ENCODE results near the gene TCP11L2. TPM values are rescaled to one million over a fixed set of nuclear protein-coding genes. Genes with fewer than 3 reads are reported as not detected.
A peak's percentile ranks its signal among the peaks of the same experiment; 100 is the strongest.

Gene TCP11L2
- total RNA-seq, 4 donors from 2014 or later, result 32.1 to 52.3 (median 39.5) TPM

- DNase-seq (ENCODE audit: extremely low spot score), result no peak
- H3K4me1 ChIP-seq, result peaks cover 28 to 52% (median 45%) of the 10 kb centered on the region in 4 donors
- no peaks in the 10 kb centered on the region for H3K27me3 ChIP-seq
- peaks cover 0 to 58% (median 20%) of the 10 kb centered on the region in 4 donors for H3K36me3 ChIP-seq
- H3K9me3 ChIP-seq, result no peaks in the 10 kb centered on the region
- intact Hi-C loops (cut with DNase I), result loop anchor here (5.0 kb wide), 2 partner anchors 34 to 114 kb away; no protein-coding TSS in a partner anchor
- WGBS, result 77% methylated on average over 2 of the region's 2 CpGs
- TF ChIP-seq CTCF (IDR thresholded peaks at IDR 0.05) (no peak), POLR2AphosphoS5 (IDR thresholded peaks at IDR 0.05) (no peak), EP300 (IDR thresholded peaks at IDR 0.05) (no peak), POLR2A (IDR thresholded peaks at IDR 0.05; ENCODE audit: low read depth) (no peak)
- no peak overlapping the region for H3K4me3 ChIP-seq
- peak overlapping the region; percentile 55 to 76 (median 70) for H3K27ac ChIP-seq (replicated peaks in 1 of 4)
Observed at GRCh38 chr12:106341086-106341877, 38.7 kb downstream of the TCP11L2 start.

GRCh38 chr12:106342397-106343213 is 40.1 kb downstream of the TCP11L2 start:
- DNase-seq (ENCODE audit: extremely low spot score), result no peak
- peaks cover 28 to 42% (median 39%) of the 10 kb centered on the region in 4 donors for H3K4me1 ChIP-seq
- H3K9me3 ChIP-seq, result no peaks in the 10 kb centered on the region
- H3K36me3 ChIP-seq, result peaks cover 10 to 55% (median 23%) of the 10 kb centered on the region in 4 donors
- no peaks in the 10 kb centered on the region for H3K27me3 ChIP-seq
- peak overlapping the region; percentile 61 to 76 (median 70) for H3K27ac ChIP-seq (replicated peaks in 1 of 4)
- intact Hi-C loops (cut with DNase I), result loop anchor here (5.0 kb wide), 2 partner anchors 35 to 115 kb away; no protein-coding TSS in a partner anchor
- WGBS, result 32% methylated on average over 9 of the region's 9 CpGs
- TF ChIP-seq CTCF (IDR thresholded peaks at IDR 0.05) (no peak), POLR2A (IDR thresholded peaks at IDR 0.05; ENCODE audit: low read depth) (no peak), POLR2AphosphoS5 (IDR thresholded peaks at IDR 0.05) (peak; percentile 44 to 46), EP300 (IDR thresholded peaks at IDR 0.05) (no peak)
- H3K4me3 ChIP-seq, result peak overlapping the region; percentile 15 to 31 (median 22)

GRCh38 chr12:106343214-106343528 is 40.6 kb downstream of the TCP11L2 start:
- no peaks in the 10 kb centered on the region for H3K27me3 ChIP-seq
- peak overlapping the region; percentile 61 to 76 (median 70) for H3K27ac ChIP-seq (replicated peaks in 1 of 4)
- intact Hi-C loops (cut with DNase I), result loop anchor here (5.0 kb wide), 2 partner anchors 36 to 116 kb away; no protein-coding TSS in a partner anchor
- H3K9me3 ChIP-seq, result no peaks in the 10 kb centered on the region
- DNase-seq (ENCODE audit: extremely low spot score), result no peak
- TF ChIP-seq EP300 (IDR thresholded peaks at IDR 0.05), result no peak
- no peak for TF ChIP-seq POLR2A (IDR thresholded peaks at IDR 0.05; ENCODE audit: low read depth)
- no peak for TF ChIP-seq POLR2AphosphoS5 (IDR thresholded peaks at IDR 0.05)
- TF ChIP-seq CTCF (IDR thresholded peaks at IDR 0.05), result no peak
- peaks cover 10 to 57% (median 23%) of the 10 kb centered on the region in 4 donors for H3K36me3 ChIP-seq
- 64% methylated on average over 2 of the region's 2 CpGs for WGBS
- H3K4me3 ChIP-seq, result peak overlapping the region; percentile 15 to 31 (median 22)
- peaks cover 29 to 42% (median 41%) of the 10 kb centered on the region in 4 donors for H3K4me1 ChIP-seq

GRCh38 chr12:106344131-106344530 is 41.6 kb downstream of the TCP11L2 start:
- H3K27ac ChIP-seq (replicated peaks in 1 of 4), result peak overlapping the region; percentile 61 to 76 (median 70)
- WGBS, result 92% methylated on average over 5 of the region's 5 CpGs
- DNase-seq (ENCODE audit: extremely low spot score), result no peak
- TF ChIP-seq POLR2AphosphoS5 (IDR thresholded peaks at IDR 0.05), result no peak
- TF ChIP-seq POLR2A (IDR thresholded peaks at IDR 0.05; ENCODE audit: low read depth), result no peak
- TF ChIP-seq CTCF (IDR thresholded peaks at IDR 0.05), result no peak
- TF ChIP-seq EP300 (IDR thresholded peaks at IDR 0.05), result no peak
- no peaks in the 10 kb centered on the region for H3K9me3 ChIP-seq
- peaks cover 10 to 55% (median 23%) of the 10 kb centered on the region in 4 donors for H3K36me3 ChIP-seq
- H3K27me3 ChIP-seq, result no peaks in the 10 kb centered on the region
- no peak overlapping the region for H3K4me3 ChIP-seq
- H3K4me1 ChIP-seq, result peaks cover 36 to 47% (median 41%) of the 10 kb centered on the region in 4 donors
- intact Hi-C loops (cut with DNase I), result loop anchor here (5.0 kb wide), 2 partner anchors 37 to 117 kb away; no protein-coding TSS in a partner anchor

All from esophagus muscularis mucosa (tissue), 4 donors.